Superior temporal gyrus (tissue), 1 donor: ENCODE data around the gene PREX1.
"Not testable (repeated sequence)": the region's sequence is repeated elsewhere in the genome, so short reads cannot be mapped to it uniquely, and the experiment has no call there.

Experiments
- DNase-seq: peaks from one replicate; pipeline ENCODE4 v3.0.0-alpha.2; 2016; ENCODE audit errors: extremely low spot score

PREX1 gene

GRCh38 chr20:48812600-48813445 is 15.0 kb downstream of the PREX1 start:
- DNase-seq, result peak; percentile 83

- DNase-seq, result not testable (repeated sequence)
Measured at GRCh38 chr20:48812114-48812513, 15.7 kb downstream of the PREX1 start.

- no peak for DNase-seq
Measured at GRCh38 chr20:48809673-48810072, 18.1 kb downstream of the PREX1 start.

- DNase-seq, result no peak
Measured at GRCh38 chr20:48808382-48809034, 19.3 kb downstream of the PREX1 start.

- DNase-seq, result peak; percentile 86
Measured at GRCh38 chr20:48807586-48808381, 20.0 kb downstream of the PREX1 start.

GRCh38 chr20:48807051-48807450 is 20.7 kb downstream of the PREX1 start:
- DNase-seq, result no peak

GRCh38 chr20:48805716-48806115 is 22.1 kb downstream of the PREX1 start:
- no peak for DNase-seq

GRCh38 chr20:48805286-48805685 is 22.5 kb downstream of the PREX1 start:
- DNase-seq, result no peak

- no peak for DNase-seq
Measured at GRCh38 chr20:48804300-48804980, 23.4 kb downstream of the PREX1 start.

- DNase-seq, result no peak
Measured at GRCh38 chr20:48803176-48804053, 24.4 kb downstream of the PREX1 start.

- no peak for DNase-seq
Measured at GRCh38 chr20:48802647-48803046, 25.2 kb downstream of the PREX1 start.

- no peak for DNase-seq
Measured at GRCh38 chr20:48802216-48802615, 25.6 kb downstream of the PREX1 start.

GRCh38 chr20:48801197-48801596 is 26.6 kb downstream of the PREX1 start:
- no peak for DNase-seq

- DNase-seq, result no peak
Measured at GRCh38 chr20:48800177-48800576, 27.6 kb downstream of the PREX1 start.

- DNase-seq, result no peak
Measured at GRCh38 chr20:48799328-48800105, 28.3 kb downstream of the PREX1 start.

- DNase-seq, result no peak
Measured at GRCh38 chr20:48797850-48798747, 29.7 kb downstream of the PREX1 start.

GRCh38 chr20:48797275-48797825 is 30.4 kb downstream of the PREX1 start:
- DNase-seq, result peak; percentile 87

GRCh38 chr20:48795732-48796131 is 32.1 kb downstream of the PREX1 start:
- no peak for DNase-seq
